H9 (cell line): ENCODE measurements around the gene NUTM2B. TPM values are rescaled to one million over a fixed set of nuclear protein-coding genes. Genes with fewer than 3 reads are reported as not detected.
"Not testable (repeated sequence)": the region's sequence is repeated elsewhere in the genome, so short reads cannot be mapped to it uniquely, and the experiment has no call there.

ENCODE experiments used
- DNase-seq: peaks from one replicate; pipeline ENCODE4 v3.0.0-alpha.2; 2017
- H2AFZ ChIP-seq: one replicate; pipeline ENCODE4 v1.6.1; 2013; ENCODE audit warnings: mild to moderate bottlenecking, low read length, control low read depth, moderate library complexity
- H2AK5ac ChIP-seq: 2 replicates; pipeline ENCODE4 v1.6.1; 2013; ENCODE audit warnings: low read length, control low read depth, mixed read lengths; ENCODE audit not compliant: insufficient read length
- H2BK120ac ChIP-seq: one replicate; pipeline ENCODE4 v1.6.1; 2013; ENCODE audit warnings: low read depth, mild to moderate bottlenecking, low read length, control low read depth, inconsistent platforms; ENCODE audit not compliant: poor library complexity, severe bottlenecking
- H2BK12ac ChIP-seq: 2 replicates; pipeline ENCODE4 v1.6.1; 2013; ENCODE audit warnings: low read length, control low read depth, mixed read lengths, low read depth; ENCODE audit not compliant: insufficient read length
- H2BK15ac ChIP-seq: 2 replicates; pipeline ENCODE4 v1.6.1; 2013; ENCODE audit warnings: low read depth, low read length, control low read depth
- H2BK20ac ChIP-seq: one replicate; pipeline ENCODE4 v1.6.1; 2013; ENCODE audit warnings: low read depth, mild to moderate bottlenecking, low read length, control low read depth, inconsistent platforms; ENCODE audit not compliant: poor library complexity, severe bottlenecking
- H2BK5ac ChIP-seq: 2 replicates; pipeline ENCODE4 v1.6.1; 2013; ENCODE audit warnings: low read length, control low read depth, mixed read lengths; ENCODE audit not compliant: insufficient read length
- H3K14ac ChIP-seq: 2 replicates; pipeline ENCODE4 v1.6.1; 2013; ENCODE audit warnings: low read length, control low read depth; ENCODE audit not compliant: insufficient read depth
- H3K18ac ChIP-seq: 2 replicates; pipeline ENCODE4 v1.6.1; 2013; ENCODE audit warnings: low read depth, mild to moderate bottlenecking, mixed read lengths, low read length, control low read depth; ENCODE audit not compliant: insufficient read length
- H3K23ac ChIP-seq: 2 replicates; pipeline ENCODE4 v1.6.1; 2013; ENCODE audit warnings: low read length, control low read depth, mixed read lengths, low read depth; ENCODE audit not compliant: insufficient read length
- H3K23me2 ChIP-seq: 2 replicates; pipeline ENCODE4 v1.6.1; 2013; ENCODE audit warnings: low read depth, mild to moderate bottlenecking, mixed read lengths, low read length, control low read depth; ENCODE audit not compliant: insufficient read length, poor library complexity, severe bottlenecking
- H3K27ac ChIP-seq: 2 replicates; pipeline ENCODE4 v1.5.1; 2013; ENCODE audit warnings: low read length, control low read depth, mixed read lengths, low read depth; ENCODE audit not compliant: insufficient read length
- H3K27me3 ChIP-seq: 2 replicates; pipeline ENCODE4 v1.6.1; 2013; ENCODE audit warnings: low read length, control low read depth, inconsistent platforms; ENCODE audit not compliant: insufficient read depth
- H3K4ac ChIP-seq: 2 replicates; pipeline ENCODE4 v1.6.1; 2013; ENCODE audit warnings: low read depth, mild to moderate bottlenecking, control low read depth, inconsistent platforms, low read length, moderate library complexity
- H3K4me1 ChIP-seq: 2 replicates; pipeline ENCODE4 v1.6.1; 2013; ENCODE audit warnings: low read length, control low read depth, inconsistent platforms; ENCODE audit not compliant: insufficient read depth
- H3K4me2 ChIP-seq: 2 replicates; pipeline ENCODE4 v1.6.1; 2013; ENCODE audit warnings: low read length, control low read depth, mixed read lengths; ENCODE audit not compliant: insufficient read length, insufficient read depth
- H3K56ac ChIP-seq: 2 replicates; pipeline ENCODE4 v1.6.1; 2013; ENCODE audit warnings: low read depth, mild to moderate bottlenecking, mixed read lengths, low read length, control low read depth; ENCODE audit not compliant: insufficient read length
- H3K79me1 ChIP-seq: 2 replicates; pipeline ENCODE4 v1.6.1; 2013; ENCODE audit warnings: low read depth, mild to moderate bottlenecking, moderate library complexity, low read length, control low read depth, inconsistent platforms; ENCODE audit not compliant: insufficient read depth, poor library complexity, severe bottlenecking
- H3K79me2 ChIP-seq: 2 replicates; pipeline ENCODE4 v1.6.1; 2013; ENCODE audit warnings: low read length, control low read depth, inconsistent platforms; ENCODE audit not compliant: insufficient read depth
- H3K9ac ChIP-seq: 2 replicates; pipeline ENCODE4 v1.6.1; 2013; ENCODE audit warnings: low read length, control low read depth, mixed read lengths; ENCODE audit not compliant: insufficient read length; ENCODE audit errors: extremely low read depth
- H3K9me3 ChIP-seq: one replicate; pipeline ENCODE4 v1.6.1; 2013; ENCODE audit warnings: low read depth, low read length, inconsistent platforms; ENCODE audit not compliant: control insufficient read depth
- H3T11ph ChIP-seq: one replicate; pipeline ENCODE4 v1.6.1; 2013; ENCODE audit warnings: mild to moderate bottlenecking, low read length, control low read depth, inconsistent platforms
- H4K20me1 ChIP-seq: one replicate; pipeline ENCODE4 v1.6.1; 2013; ENCODE audit not compliant: control insufficient read depth, insufficient read length, insufficient read depth
- H4K5ac ChIP-seq: 2 replicates; pipeline ENCODE4 v1.6.1; 2013; ENCODE audit warnings: low read depth, mild to moderate bottlenecking, mixed read lengths, low read length, control low read depth; ENCODE audit not compliant: insufficient read length
- H4K8ac ChIP-seq: replicated peaks from 2 replicates; pipeline ENCODE4 v1.6.1; 2013; ENCODE audit warnings: low read length, control low read depth, mixed read lengths, low read depth; ENCODE audit not compliant: insufficient read length
- H4K91ac ChIP-seq: 2 replicates; pipeline ENCODE4 v1.6.1; 2013; ENCODE audit warnings: low read depth, mild to moderate bottlenecking, moderate library complexity, mixed read lengths, low read length, control low read depth; ENCODE audit not compliant: insufficient read length
- H3K27ac Mint-ChIP-seq, 3 experiments: 2 replicates in 2 of 3; 3 replicates in 1 of 3; pipeline ENCODE4 v1.8.0; 2020 to 2021; ENCODE audit warnings: mixed read lengths in 3 of 3, mild to moderate bottlenecking in 1 of 3, moderate library complexity in 1 of 3
- H3K27me3 Mint-ChIP-seq: 2 replicates; pipeline ENCODE4 v1.8.0; 2021; ENCODE audit warnings: low read depth, mild to moderate bottlenecking, moderate library complexity, mixed read lengths
- H3K36me3 Mint-ChIP-seq, 3 experiments: 2 replicates in 2 of 3; 3 replicates in 1 of 3; pipeline ENCODE4 v1.8.0; 2020 to 2021; ENCODE audit warnings: low read depth in 3 of 3, mixed read lengths in 3 of 3; ENCODE audit not compliant: insufficient read depth in 1 of 3
- H3K4me1 Mint-ChIP-seq, 2 experiments: 2 replicates each; pipeline ENCODE4 v1.8.0; 2020; ENCODE audit warnings: mixed read lengths in 2 of 2
- H3K4me3 Mint-ChIP-seq, 2 experiments: 2 replicates in 1 of 2; 3 replicates in 1 of 2; pipeline ENCODE4 v1.8.0; 2020 to 2021; ENCODE audit warnings: mild to moderate bottlenecking in 2 of 2, mixed read lengths in 2 of 2, moderate library complexity in 1 of 2
- H3K9me3 Mint-ChIP-seq, 2 experiments: 2 replicates in 1 of 2; 3 replicates in 1 of 2; pipeline ENCODE4 v1.8.0; 2020; ENCODE audit warnings: mild to moderate bottlenecking in 2 of 2, mixed read lengths in 2 of 2, moderate library complexity in 1 of 2
- WGBS: extraction: QIAGEN DNeasy Blood & Tissue Kit; methylation state at CpG from one replicate; pipeline ENCODE4 v1.1.7; 2013; ENCODE audit warnings: missing lambda C conversion rate, low lambda C conversion rate, mixed read lengths; ENCODE audit not compliant: insufficient read length; ENCODE audit errors: extremely low coverage; 5-methylcytosine and 5-hydroxymethylcytosine counted together
- total RNA-seq: library from RNA; stranded (reverse); gene quantifications from 2 replicates; pipeline ENCODE4 v1.2.1, GENCODE V29; 2021

Gene NUTM2B
- total RNA-seq, 1 experiment from 2014 or later = 0.46 TPM

- H3T11ph ChIP-seq, H3K4me2 ChIP-seq, H2BK15ac ChIP-seq, H3K56ac ChIP-seq, H3K27ac Mint-ChIP-seq, DNase-seq, H3K27ac ChIP-seq, H2AK5ac ChIP-seq, H3K14ac ChIP-seq, H3K27me3 Mint-ChIP-seq, H4K5ac ChIP-seq, H2BK12ac ChIP-seq, H3K18ac ChIP-seq, H3K79me2 ChIP-seq, H3K9ac ChIP-seq, H3K4me1 Mint-ChIP-seq, H3K9me3 ChIP-seq, H3K4me3 Mint-ChIP-seq, H4K8ac ChIP-seq, H3K4ac ChIP-seq, H2AFZ ChIP-seq, H3K23ac ChIP-seq, H3K27me3 ChIP-seq, H3K36me3 Mint-ChIP-seq, H3K4me1 ChIP-seq, H2BK5ac ChIP-seq, H2BK120ac ChIP-seq, H3K23me2 ChIP-seq, H3K79me1 ChIP-seq, H4K20me1 ChIP-seq, H4K91ac ChIP-seq, H2BK20ac ChIP-seq, H3K9me3 Mint-ChIP-seq: not testable (repeated sequence)
- no CpG with 5 or more reads among the region's 4 CpGs for WGBS
Measured at GRCh38 chr10:79664686-79665085, 38.3 kb upstream of the NUTM2B start.

GRCh38 chr10:79669248-79669788 is 33.7 kb upstream of the NUTM2B start:
- H4K8ac ChIP-seq, H4K20me1 ChIP-seq, H4K91ac ChIP-seq, H4K5ac ChIP-seq, H3K79me2 ChIP-seq, H3K27ac ChIP-seq, H2AK5ac ChIP-seq, H3K79me1 ChIP-seq, H3K4me3 Mint-ChIP-seq, H3K36me3 Mint-ChIP-seq, H3K4me2 ChIP-seq, H3K23ac ChIP-seq, H3K27me3 ChIP-seq, H2BK15ac ChIP-seq, H2BK120ac ChIP-seq, H3K56ac ChIP-seq, H2BK20ac ChIP-seq, H3K4me1 Mint-ChIP-seq, H3K9me3 Mint-ChIP-seq, H3K27ac Mint-ChIP-seq, H3K23me2 ChIP-seq, DNase-seq, H3K9ac ChIP-seq, H3K9me3 ChIP-seq, H2BK12ac ChIP-seq, H3K27me3 Mint-ChIP-seq, H2AFZ ChIP-seq, H3K14ac ChIP-seq, H3K4ac ChIP-seq, H2BK5ac ChIP-seq, H3K4me1 ChIP-seq, H3T11ph ChIP-seq, H3K18ac ChIP-seq: not testable (repeated sequence)
- no CpG with 5 or more reads among the region's 1 CpG for WGBS
